Mammary epithelial cell (primary cell): ENCODE results near the gene ELFN1.

Experiments
- CTCF ChIP-seq, 2 donors: IDR thresholded peaks in 1 of 2; conservative IDR thresholded peaks in 1 of 2; 2 replicates each; pipeline ENCODE4 v1.5.1; 2011 to 2012; ENCODE audit warnings: inconsistent platforms in 2 of 2, low read length in 2 of 2, mild to moderate bottlenecking in 2 of 2, control low read depth in 1 of 2, low read depth in 1 of 2; ENCODE audit not compliant: insufficient read depth in 1 of 2; ENCODE audit errors: extremely low read depth in 1 of 2
- EZH2 ChIP-seq: IDR thresholded peaks from 2 replicates; pipeline ENCODE4 v1.6.1; 2012; ENCODE audit warnings: low read length, inconsistent platforms, borderline replicate concordance

- no peak for TF ChIP-seq CTCF (conservative IDR thresholded peaks at IDR 0.05 in 1 of 2, IDR thresholded peaks at IDR 0.05 in 1 of 2; ENCODE audit: extremely low read depth in 1 of 2, insufficient read depth in 1 of 2, low read depth in 1 of 2, low read length in 2 of 2)
- TF ChIP-seq EZH2 = no peak
These were observed 8.0 kb downstream of the ELFN1 start for GRCh38 chr7:1678081-1678543.
